ENCODE data around the gene WDR1. TPM values are rescaled to one million over a fixed set of nuclear protein-coding genes. Genes with fewer than 3 reads are reported as not detected.

WDR1 gene
- polyA plus RNA-seq, 2 of the 4 experiments (the other 2 are of a cell fraction) = 251 to 326 TPM

DNA sequence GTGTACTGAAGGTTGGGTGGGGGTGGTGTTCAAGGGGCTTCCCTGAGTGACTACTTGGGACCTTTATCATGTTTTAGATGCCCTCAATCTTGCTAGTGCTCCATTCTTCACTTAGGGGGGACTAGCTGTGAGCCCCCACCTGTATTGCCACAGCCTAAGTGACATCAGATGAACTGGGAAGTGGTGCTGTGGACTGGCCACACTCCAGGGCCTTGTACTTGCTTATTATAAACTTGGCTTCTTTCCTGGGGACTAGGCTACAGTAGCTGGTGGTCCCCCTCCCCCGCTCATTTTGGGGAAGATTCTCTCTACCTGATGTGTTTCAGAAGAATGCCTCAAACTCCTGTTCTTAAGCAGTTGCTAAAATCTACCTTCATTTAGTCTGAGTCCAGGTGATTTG lies 46.7 kb upstream of the WDR1 start:
- no peak for FAIRE-seq
- no peak for ATAC-seq
- Histone ChIP-seq H3K9me3 (no peaks in the 10 kb centered on the region), H3K27ac (no peak overlapping the region), H3K4me3 (no peak overlapping the region), H3K4me1 (no peaks in the 10 kb centered on the region), H3K4me2 (no peak overlapping the region)
- WGBS (ENCODE audit: missing lambda C conversion rate) = 0% methylated on average over 1 of the region's 1 CpG
- ChIA-PET CTCF (interaction anchor here (1.3 to 1.6 kb wide), 2 partner anchors 11 to 386 kb away, joined by 3 to 5 read pairs; no protein-coding TSS in a partner anchor), POLR2A (no interaction called here)
- DNase-seq (ENCODE audit: low read depth in 1 of 2, low spot score in 1 of 2) = no peak
- TF ChIP-seq CBX2 (IDR thresholded peaks at IDR 0.05; ENCODE audit: borderline replicate concordance, low read depth) (no peak), ESRRA (IDR thresholded peaks at IDR 0.05; ENCODE audit: borderline replicate concordance, low read length) (no peak), EHF (CRISPR knock-in tag; IDR thresholded peaks at IDR 0.05) (no peak), FOSL2 (IDR thresholded peaks at IDR 0.05) (no peak), FOSL2 (CRISPR knock-in tag; IDR thresholded peaks at IDR 0.05) (no peak), PBX3 (IDR thresholded peaks at IDR 0.05) (no peak), FOXS1 (CRISPR knock-in tag; IDR thresholded peaks at IDR 0.05) (no peak), TP53 (CRISPR knock-in tag; IDR thresholded peaks at IDR 0.05) (no peak), ZNF302 (CRISPR knock-in tag; IDR thresholded peaks at IDR 0.05) (no peak), KDM5A (IDR thresholded peaks at IDR 0.05) (no peak), HES2 (IDR thresholded peaks at IDR 0.05) (no peak), EP300 (IDR thresholded peaks at IDR 0.05) (no peak), EHMT2 (IDR thresholded peaks at IDR 0.05; ENCODE audit: low read depth) (no peak), RNF2 (IDR thresholded peaks at IDR 0.05; ENCODE audit: borderline replicate concordance, low read depth) (no peak), MAZ (IDR thresholded peaks at IDR 0.05; ENCODE audit: borderline replicate concordance, low read depth, low read length) (no peak), HOXA7 (CRISPR knock-in tag; IDR thresholded peaks at IDR 0.05) (no peak)
- TF ChIP-seq, protein P1, sequence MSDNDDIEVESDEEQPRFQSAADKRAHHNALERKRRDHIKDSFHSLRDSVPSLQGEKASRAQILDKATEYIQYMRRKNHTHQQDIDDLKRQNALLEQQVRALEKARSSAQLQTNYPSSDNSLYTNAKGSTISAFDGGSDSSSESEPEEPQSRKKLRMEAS (IDR thresholded peaks at IDR 0.05) = no peak

- Histone ChIP-seq H3K4me1 (no peaks in the 10 kb centered on the region), H3K27ac (no peak overlapping the region), H3K9me3 (no peaks in the 10 kb centered on the region), H3K4me2 (no peak overlapping the region), H3K4me3 (no peak overlapping the region)
- TF ChIP-seq EHMT2 (IDR thresholded peaks at IDR 0.05; ENCODE audit: low read depth) (no peak), HDAC2 (IDR thresholded peaks at IDR 0.05) (no peak), SREBF2 (IDR thresholded peaks at IDR 0.05) (no peak), RAD21 (conservative IDR thresholded peaks at IDR 0.05 in 1 of 2, IDR thresholded peaks at IDR 0.05 in 1 of 2) (no peak)
- POLR2A ChIA-PET = no interaction called here
- DNase-seq (ENCODE audit: low read depth in 1 of 2, low spot score in 1 of 2) (no peak), ATAC-seq (no peak), FAIRE-seq (no peak)
- 4% methylated on average over 7 of the region's 7 CpGs for WGBS (ENCODE audit: missing lambda C conversion rate)
- CTCF ChIA-PET = no interaction called here
Observed at GRCh38 chr4:10162341-10163000, 45.9 kb upstream of the WDR1 start.

- POLR2A ChIA-PET = no interaction called here
- ATAC-seq (no peak), DNase-seq (ENCODE audit: low read depth in 1 of 2, low spot score in 1 of 2) (no peak), FAIRE-seq (no peak)
- Histone ChIP-seq H3K4me1 (no peaks in the 10 kb centered on the region), H3K27ac (no peak overlapping the region), H3K4me2 (no peak overlapping the region), H3K4me3 (no peak overlapping the region), H3K9me3 (no peaks in the 10 kb centered on the region)
- WGBS (ENCODE audit: missing lambda C conversion rate) = 38% methylated on average over 6 of the region's 6 CpGs
- CTCF ChIA-PET = interaction anchor here (0.8 to 0.9 kb wide), 2 partner anchors 10 to 392 kb away, joined by 3 read pairs; no protein-coding TSS in a partner anchor
- TF ChIP-seq, protein P2, sequence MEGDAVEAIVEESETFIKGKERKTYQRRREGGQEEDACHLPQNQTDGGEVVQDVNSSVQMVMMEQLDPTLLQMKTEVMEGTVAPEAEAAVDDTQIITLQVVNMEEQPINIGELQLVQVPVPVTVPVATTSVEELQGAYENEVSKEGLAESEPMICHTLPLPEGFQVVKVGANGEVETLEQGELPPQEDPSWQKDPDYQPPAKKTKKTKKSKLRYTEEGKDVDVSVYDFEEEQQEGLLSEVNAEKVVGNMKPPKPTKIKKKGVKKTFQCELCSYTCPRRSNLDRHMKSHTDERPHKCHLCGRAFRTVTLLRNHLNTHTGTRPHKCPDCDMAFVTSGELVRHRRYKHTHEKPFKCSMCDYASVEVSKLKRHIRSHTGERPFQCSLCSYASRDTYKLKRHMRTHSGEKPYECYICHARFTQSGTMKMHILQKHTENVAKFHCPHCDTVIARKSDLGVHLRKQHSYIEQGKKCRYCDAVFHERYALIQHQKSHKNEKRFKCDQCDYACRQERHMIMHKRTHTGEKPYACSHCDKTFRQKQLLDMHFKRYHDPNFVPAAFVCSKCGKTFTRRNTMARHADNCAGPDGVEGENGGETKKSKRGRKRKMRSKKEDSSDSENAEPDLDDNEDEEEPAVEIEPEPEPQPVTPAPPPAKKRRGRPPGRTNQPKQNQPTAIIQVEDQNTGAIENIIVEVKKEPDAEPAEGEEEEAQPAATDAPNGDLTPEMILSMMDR (IDR thresholded peaks at IDR 0.05) = no peak
- TF ChIP-seq BHLHE40 (IDR thresholded peaks at IDR 0.05; ENCODE audit: low read depth, low read length) (no peak), HES2 (IDR thresholded peaks at IDR 0.05) (no peak), RNF2 (IDR thresholded peaks at IDR 0.05; ENCODE audit: borderline replicate concordance, low read depth) (no peak), POLR2A (IDR thresholded peaks at IDR 0.05; ENCODE audit: low read length) (no peak), POLR2AphosphoS2 (conservative IDR thresholded peaks at IDR 0.05; ENCODE audit: low read length) (no peak), FOXS1 (CRISPR knock-in tag; IDR thresholded peaks at IDR 0.05) (no peak), KDM5A (IDR thresholded peaks at IDR 0.05) (no peak), CBX8 (IDR thresholded peaks at IDR 0.05) (no peak), JUN (IDR thresholded peaks at IDR 0.05) (no peak), NPAS2 (CRISPR knock-in tag; IDR thresholded peaks at IDR 0.05; ENCODE audit: borderline replicate concordance) (no peak), HOXB5 (CRISPR knock-in tag; IDR thresholded peaks at IDR 0.05) (no peak)
- TF ChIP-seq, protein P3, sequence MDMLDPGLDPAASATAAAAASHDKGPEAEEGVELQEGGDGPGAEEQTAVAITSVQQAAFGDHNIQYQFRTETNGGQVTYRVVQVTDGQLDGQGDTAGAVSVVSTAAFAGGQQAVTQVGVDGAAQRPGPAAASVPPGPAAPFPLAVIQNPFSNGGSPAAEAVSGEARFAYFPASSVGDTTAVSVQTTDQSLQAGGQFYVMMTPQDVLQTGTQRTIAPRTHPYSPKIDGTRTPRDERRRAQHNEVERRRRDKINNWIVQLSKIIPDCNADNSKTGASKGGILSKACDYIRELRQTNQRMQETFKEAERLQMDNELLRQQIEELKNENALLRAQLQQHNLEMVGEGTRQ (IDR thresholded peaks at IDR 0.05) = no peak
- TF ChIP-seq, protein P1 (IDR thresholded peaks at IDR 0.05) = no peak
Observed at GRCh38 chr4:10161840-10162239, 45.2 kb upstream of the WDR1 start.
